WTC11 (cell line): Measurements from ENCODE around the gene PDE3B.

Source experiments
- FOXK1 ChIP-seq: sonication (generic); formaldehyde crosslinking; IDR thresholded peaks from 2 replicates; pipeline ENCODE4 v1.8.0; 2022; ENCODE audit warnings: mild to moderate bottlenecking, moderate library complexity, missing genetic modification reagents
- JUN ChIP-seq: sonication (generic); formaldehyde crosslinking; IDR thresholded peaks from 2 replicates; pipeline ENCODE4 v1.8.0; 2023; ENCODE audit warnings: mild to moderate bottlenecking, missing genetic modification reagents
- NR2C2 ChIP-seq: sonication (generic); formaldehyde crosslinking; IDR thresholded peaks from 2 replicates; pipeline ENCODE4 v1.8.0; 2022; ENCODE audit warnings: mild to moderate bottlenecking, missing genetic modification reagents
- RELA ChIP-seq: sonication (generic); formaldehyde crosslinking; IDR thresholded peaks from 2 replicates; pipeline ENCODE4 v1.8.1; 2022; ENCODE audit warnings: missing genetic modification reagents, mild to moderate bottlenecking, borderline replicate concordance
- SMAD4 ChIP-seq: sonication (generic); formaldehyde crosslinking; IDR thresholded peaks from 2 replicates; pipeline ENCODE4 v1.8.0; 2022; ENCODE audit warnings: mild to moderate bottlenecking, missing genetic modification reagents
- ZNF121 ChIP-seq: sonication (generic); formaldehyde crosslinking; IDR thresholded peaks from 2 replicates; pipeline ENCODE4 v1.8.0; 2023; ENCODE audit warnings: missing genetic modification reagents
- ZNF138 ChIP-seq: sonication (generic); formaldehyde crosslinking; conservative IDR thresholded peaks from 2 replicates; pipeline ENCODE4 v1.8.1; 2022; ENCODE audit warnings: mild to moderate bottlenecking, moderate library complexity, missing genetic modification reagents
- TF ChIP-seq, protein P1 (sequence below): sonication (generic); formaldehyde crosslinking; IDR thresholded peaks from 2 replicates; pipeline ENCODE4 v1.8.1; 2023; ENCODE audit warnings: mild to moderate bottlenecking, missing genetic modification reagents
- TF ChIP-seq, protein P2 (sequence below): fragments of 200-600 bp; IDR thresholded peaks from 2 replicates; pipeline ENCODE4 v1.8.0; 2022; ENCODE audit warnings: antibody characterized with exemption
- TF ChIP-seq, protein P3 (sequence below): sonication (generic); formaldehyde crosslinking; conservative IDR thresholded peaks from 2 replicates; pipeline ENCODE4 v1.8.1; 2022; ENCODE audit warnings: mild to moderate bottlenecking, missing genetic modification reagents

DNA sequence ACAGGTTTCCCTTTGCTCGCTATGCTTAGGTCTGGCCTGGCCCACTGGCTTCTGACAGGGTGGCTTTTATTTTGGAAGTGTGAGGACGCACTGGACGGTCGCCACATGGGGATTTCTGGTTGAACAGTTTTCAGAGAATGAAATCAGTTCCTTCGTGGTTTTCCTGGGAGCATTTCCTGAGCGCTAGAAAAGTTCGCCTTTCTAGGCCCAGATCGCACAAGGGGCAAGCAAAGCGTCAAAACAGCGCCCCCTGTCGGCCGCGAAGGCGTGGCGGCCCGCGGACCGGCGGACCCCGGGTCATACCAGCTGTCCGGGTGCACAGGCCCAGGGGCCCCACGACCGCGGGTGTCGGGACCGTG is 261.1 kb downstream of the PDE3B start:
- TF ChIP-seq JUN (no peak), FOXK1 (CRISPR knock-in tag) (no peak), ZNF121 (CRISPR knock-in tag) (no peak), SMAD4 (CRISPR knock-in tag) (no peak), ZNF138 (CRISPR knock-in tag) (no peak), NR2C2 (CRISPR knock-in tag) (no peak), RELA (CRISPR knock-in tag) (no peak)
- TF ChIP-seq, protein P1, sequence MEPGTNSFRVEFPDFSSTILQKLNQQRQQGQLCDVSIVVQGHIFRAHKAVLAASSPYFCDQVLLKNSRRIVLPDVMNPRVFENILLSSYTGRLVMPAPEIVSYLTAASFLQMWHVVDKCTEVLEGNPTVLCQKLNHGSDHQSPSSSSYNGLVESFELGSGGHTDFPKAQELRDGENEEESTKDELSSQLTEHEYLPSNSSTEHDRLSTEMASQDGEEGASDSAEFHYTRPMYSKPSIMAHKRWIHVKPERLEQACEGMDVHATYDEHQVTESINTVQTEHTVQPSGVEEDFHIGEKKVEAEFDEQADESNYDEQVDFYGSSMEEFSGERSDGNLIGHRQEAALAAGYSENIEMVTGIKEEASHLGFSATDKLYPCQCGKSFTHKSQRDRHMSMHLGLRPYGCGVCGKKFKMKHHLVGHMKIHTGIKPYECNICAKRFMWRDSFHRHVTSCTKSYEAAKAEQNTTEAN (CRISPR knock-in tag) = no peak
- TF ChIP-seq, protein P2, sequence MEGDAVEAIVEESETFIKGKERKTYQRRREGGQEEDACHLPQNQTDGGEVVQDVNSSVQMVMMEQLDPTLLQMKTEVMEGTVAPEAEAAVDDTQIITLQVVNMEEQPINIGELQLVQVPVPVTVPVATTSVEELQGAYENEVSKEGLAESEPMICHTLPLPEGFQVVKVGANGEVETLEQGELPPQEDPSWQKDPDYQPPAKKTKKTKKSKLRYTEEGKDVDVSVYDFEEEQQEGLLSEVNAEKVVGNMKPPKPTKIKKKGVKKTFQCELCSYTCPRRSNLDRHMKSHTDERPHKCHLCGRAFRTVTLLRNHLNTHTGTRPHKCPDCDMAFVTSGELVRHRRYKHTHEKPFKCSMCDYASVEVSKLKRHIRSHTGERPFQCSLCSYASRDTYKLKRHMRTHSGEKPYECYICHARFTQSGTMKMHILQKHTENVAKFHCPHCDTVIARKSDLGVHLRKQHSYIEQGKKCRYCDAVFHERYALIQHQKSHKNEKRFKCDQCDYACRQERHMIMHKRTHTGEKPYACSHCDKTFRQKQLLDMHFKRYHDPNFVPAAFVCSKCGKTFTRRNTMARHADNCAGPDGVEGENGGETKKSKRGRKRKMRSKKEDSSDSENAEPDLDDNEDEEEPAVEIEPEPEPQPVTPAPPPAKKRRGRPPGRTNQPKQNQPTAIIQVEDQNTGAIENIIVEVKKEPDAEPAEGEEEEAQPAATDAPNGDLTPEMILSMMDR = peak; percentile 97
- TF ChIP-seq, protein P3, sequence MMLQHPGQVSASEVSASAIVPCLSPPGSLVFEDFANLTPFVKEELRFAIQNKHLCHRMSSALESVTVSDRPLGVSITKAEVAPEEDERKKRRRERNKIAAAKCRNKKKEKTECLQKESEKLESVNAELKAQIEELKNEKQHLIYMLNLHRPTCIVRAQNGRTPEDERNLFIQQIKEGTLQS (CRISPR knock-in tag) = no peak
